Measurements from ENCODE around the gene GPR15.
A peak's percentile ranks its signal among the peaks of the same experiment; 100 is the strongest.

Gene GPR15

DNA sequence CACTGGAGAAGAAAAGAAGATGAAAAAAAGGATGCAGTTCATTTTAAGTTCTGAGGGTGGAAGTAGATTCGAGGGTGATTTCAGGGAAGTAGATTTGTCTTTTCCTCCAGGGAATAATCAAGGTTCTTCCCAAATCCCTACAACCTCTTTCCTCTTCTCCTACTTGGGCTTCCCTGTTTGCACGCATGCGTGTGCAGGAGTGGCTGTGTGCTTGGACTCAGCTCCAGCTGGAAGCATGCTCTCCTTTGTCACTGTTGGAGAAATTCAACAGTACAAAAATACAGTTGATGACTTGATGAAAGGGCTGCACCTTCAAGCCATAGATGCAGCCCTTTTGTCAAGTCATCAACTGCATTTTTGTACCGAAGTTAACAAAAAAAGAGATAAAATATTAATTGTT lies 30.5 kb upstream of the GPR15 start:
- H3K4me3 ChIP-seq (ENCODE audit: low read depth, low read length) = no peak overlapping the region
- in situ Hi-C loops (cut with HindIII; ENCODE audit: low pct_ligation_motif_present, low sequenced_read_pairs) = no loop called here
- DNase-seq = no peak
- H3K27me3 ChIP-seq (replicated peaks) = no peaks in the 10 kb centered on the region
- no peak overlapping the region for H3K27ac ChIP-seq
- no peaks in the 10 kb centered on the region for H3K36me3 ChIP-seq (replicated peaks)
- TF ChIP-seq, protein P1, sequence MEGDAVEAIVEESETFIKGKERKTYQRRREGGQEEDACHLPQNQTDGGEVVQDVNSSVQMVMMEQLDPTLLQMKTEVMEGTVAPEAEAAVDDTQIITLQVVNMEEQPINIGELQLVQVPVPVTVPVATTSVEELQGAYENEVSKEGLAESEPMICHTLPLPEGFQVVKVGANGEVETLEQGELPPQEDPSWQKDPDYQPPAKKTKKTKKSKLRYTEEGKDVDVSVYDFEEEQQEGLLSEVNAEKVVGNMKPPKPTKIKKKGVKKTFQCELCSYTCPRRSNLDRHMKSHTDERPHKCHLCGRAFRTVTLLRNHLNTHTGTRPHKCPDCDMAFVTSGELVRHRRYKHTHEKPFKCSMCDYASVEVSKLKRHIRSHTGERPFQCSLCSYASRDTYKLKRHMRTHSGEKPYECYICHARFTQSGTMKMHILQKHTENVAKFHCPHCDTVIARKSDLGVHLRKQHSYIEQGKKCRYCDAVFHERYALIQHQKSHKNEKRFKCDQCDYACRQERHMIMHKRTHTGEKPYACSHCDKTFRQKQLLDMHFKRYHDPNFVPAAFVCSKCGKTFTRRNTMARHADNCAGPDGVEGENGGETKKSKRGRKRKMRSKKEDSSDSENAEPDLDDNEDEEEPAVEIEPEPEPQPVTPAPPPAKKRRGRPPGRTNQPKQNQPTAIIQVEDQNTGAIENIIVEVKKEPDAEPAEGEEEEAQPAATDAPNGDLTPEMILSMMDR (IDR thresholded peaks at IDR 0.05; ENCODE audit: low read depth, low read length, missing control alignments) = no peak

DNA sequence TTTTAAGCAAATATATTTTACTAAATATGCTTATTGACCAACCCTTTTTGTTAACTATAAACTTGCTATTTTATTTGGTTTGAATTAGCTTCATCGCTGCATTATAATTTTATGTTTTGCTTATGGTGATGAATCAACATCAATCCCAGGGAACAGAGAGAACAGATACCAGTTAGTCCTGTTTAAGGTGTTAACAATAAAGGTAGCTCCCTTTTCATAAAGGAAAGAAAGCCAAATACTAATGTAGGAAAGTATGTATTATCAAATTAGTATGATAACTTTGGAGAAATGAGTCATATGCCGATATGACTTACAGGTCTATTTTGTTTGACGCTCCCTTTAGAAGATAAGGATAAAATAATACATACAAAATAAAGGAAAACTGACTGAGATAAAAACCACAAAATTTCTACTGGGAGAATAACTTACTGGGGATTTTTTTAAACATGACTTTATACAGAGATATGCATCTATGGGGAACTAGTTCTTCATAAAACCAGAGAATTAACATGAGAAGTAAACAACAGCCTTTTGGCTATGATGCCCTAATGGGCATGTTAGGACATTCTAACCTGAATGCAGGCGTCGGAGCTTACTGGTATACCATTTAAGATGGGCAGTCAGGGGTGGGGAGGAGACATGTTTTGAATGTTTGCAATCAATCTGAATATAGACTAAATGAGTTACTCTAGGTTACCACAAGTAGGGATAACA lies 29.8 kb upstream of the GPR15 start:
- no peak overlapping the region for H3K27ac ChIP-seq
- in situ Hi-C loops (cut with HindIII; ENCODE audit: low pct_ligation_motif_present, low sequenced_read_pairs) = no loop called here
- H3K4me3 ChIP-seq (ENCODE audit: low read depth, low read length) = no peak overlapping the region
- no peaks in the 10 kb centered on the region for H3K36me3 ChIP-seq (replicated peaks)
- H3K27me3 ChIP-seq (replicated peaks) = no peaks in the 10 kb centered on the region
- DNase-seq = no peak
- TF ChIP-seq, protein P1 (IDR thresholded peaks at IDR 0.05; ENCODE audit: low read depth, low read length, missing control alignments) = no peak

DNA sequence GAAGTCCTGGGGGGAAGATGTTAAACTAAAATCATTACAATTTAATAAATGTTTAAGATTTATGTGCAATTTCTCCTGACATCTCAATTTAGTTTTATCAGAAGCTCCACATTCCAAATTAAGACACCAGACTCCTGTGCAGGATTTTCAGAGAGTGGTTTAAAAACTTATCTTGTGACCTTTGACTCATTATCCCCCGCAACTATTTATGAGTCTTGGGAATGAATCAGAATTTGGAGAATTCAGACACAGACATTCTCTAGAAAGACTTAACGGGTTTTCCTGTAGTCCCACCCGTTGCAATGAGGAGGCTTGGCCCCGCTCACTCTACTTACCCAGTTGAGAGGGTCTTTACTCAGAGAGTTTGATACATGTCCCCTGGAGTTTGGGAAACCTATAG lies 27.2 kb upstream of the GPR15 start:
- no peak overlapping the region for H3K27ac ChIP-seq
- H3K36me3 ChIP-seq (replicated peaks) = no peaks in the 10 kb centered on the region
- DNase-seq = no peak
- TF ChIP-seq, protein P1 (IDR thresholded peaks at IDR 0.05; ENCODE audit: low read depth, low read length, missing control alignments) = no peak
- in situ Hi-C loops (cut with HindIII; ENCODE audit: low pct_ligation_motif_present, low sequenced_read_pairs) = no loop called here
- H3K4me3 ChIP-seq (ENCODE audit: low read depth, low read length) = no peak overlapping the region
- H3K27me3 ChIP-seq (replicated peaks) = no peaks in the 10 kb centered on the region

DNA sequence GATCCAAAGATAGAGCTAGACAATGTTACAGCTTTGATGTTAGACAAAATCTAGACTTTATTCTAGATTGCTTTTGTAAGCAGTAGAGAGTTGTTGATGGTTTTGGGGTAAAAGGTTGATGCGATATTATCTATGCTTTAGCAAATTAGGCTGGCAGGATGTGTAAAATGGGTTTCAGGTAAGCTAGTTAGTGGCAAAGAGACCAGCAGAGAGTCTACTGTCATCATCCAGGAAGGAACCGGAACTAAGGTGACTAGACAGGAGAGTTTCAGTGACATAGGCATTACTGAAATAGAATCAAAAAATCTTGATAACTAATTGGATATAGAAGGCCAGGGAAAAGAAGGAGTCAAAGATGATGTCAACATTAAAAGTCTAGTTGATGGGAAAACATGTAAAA lies 23.2 kb upstream of the GPR15 start:
- no peak for DNase-seq
- no peak overlapping the region for H3K4me3 ChIP-seq (ENCODE audit: low read depth, low read length)
- no peaks in the 10 kb centered on the region for H3K27me3 ChIP-seq (replicated peaks)
- in situ Hi-C loops (cut with HindIII; ENCODE audit: low pct_ligation_motif_present, low sequenced_read_pairs) = no loop called here
- TF ChIP-seq, protein P1 (IDR thresholded peaks at IDR 0.05; ENCODE audit: low read depth, low read length, missing control alignments) = no peak
- H3K36me3 ChIP-seq (replicated peaks) = no peaks in the 10 kb centered on the region
- H3K27ac ChIP-seq = no peak overlapping the region

DNA sequence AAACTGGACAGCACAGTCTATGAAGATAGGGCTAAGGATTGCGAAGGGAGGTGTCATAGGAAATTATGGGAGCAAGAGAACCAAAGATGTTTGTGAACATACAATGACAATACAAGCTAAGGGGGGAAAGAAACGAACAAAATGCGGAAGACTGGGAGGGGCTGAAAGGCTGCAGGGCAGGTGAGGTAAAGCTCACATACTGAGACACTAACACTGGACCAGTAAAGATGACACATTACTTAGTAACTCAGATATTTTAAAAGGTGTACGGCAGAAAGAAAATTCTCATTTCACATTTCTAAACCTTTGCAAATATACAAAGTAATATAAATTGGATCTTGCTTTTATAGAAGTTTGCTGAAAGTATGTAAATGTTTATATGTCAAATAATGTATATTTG lies 19.2 kb upstream of the GPR15 start:
- Histone ChIP-seq H3K36me3 (replicated peaks) (peaks cover 16% of the 10 kb centered on the region), H3K27ac (no peak overlapping the region), H3K27me3 (replicated peaks) (no peaks in the 10 kb centered on the region), H3K4me3 (ENCODE audit: low read depth, low read length) (no peak overlapping the region)
- in situ Hi-C loops (cut with HindIII; ENCODE audit: low pct_ligation_motif_present, low sequenced_read_pairs) = no loop called here
- DNase-seq = no peak
- TF ChIP-seq, protein P1 (IDR thresholded peaks at IDR 0.05; ENCODE audit: low read depth, low read length, missing control alignments) = no peak

DNA sequence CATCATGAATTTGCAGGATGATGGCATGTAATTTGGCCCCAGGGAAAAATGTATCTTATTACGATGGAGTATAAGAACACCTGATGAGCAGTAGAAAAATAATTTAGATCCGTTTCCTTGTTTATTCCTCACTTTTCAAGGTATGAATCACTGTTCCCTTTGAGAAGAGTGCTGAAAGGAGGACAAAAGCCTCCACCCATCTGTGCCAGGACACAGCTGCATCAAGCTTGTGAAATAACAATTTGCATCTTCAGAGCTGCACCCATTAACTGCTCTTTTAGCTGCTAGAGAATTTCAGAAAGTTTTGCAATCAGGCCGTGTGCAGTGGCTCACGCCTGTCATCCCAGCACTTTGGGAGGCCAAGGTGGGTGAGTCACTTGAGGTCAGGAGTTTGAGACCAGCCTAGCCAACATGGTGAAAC lies 18.7 kb upstream of the GPR15 start:
- Histone ChIP-seq H3K36me3 (replicated peaks) (peaks cover 16% of the 10 kb centered on the region), H3K27me3 (replicated peaks) (no peaks in the 10 kb centered on the region), H3K4me3 (ENCODE audit: low read depth, low read length) (no peak overlapping the region), H3K27ac (no peak overlapping the region)
- peak; percentile 13 for DNase-seq
- in situ Hi-C loops (cut with HindIII; ENCODE audit: low pct_ligation_motif_present, low sequenced_read_pairs) = no loop called here
- TF ChIP-seq, protein P1 (IDR thresholded peaks at IDR 0.05; ENCODE audit: low read depth, low read length, missing control alignments) = no peak

Measured in brain microvascular endothelial cell (primary cell).